ENCODE measurements around the gene CHD1L.
"Not testable (repeated sequence)": the region's sequence is repeated elsewhere in the genome, so short reads cannot be mapped to it uniquely, and the experiment has no call there.

The CHD1L gene

DNA sequence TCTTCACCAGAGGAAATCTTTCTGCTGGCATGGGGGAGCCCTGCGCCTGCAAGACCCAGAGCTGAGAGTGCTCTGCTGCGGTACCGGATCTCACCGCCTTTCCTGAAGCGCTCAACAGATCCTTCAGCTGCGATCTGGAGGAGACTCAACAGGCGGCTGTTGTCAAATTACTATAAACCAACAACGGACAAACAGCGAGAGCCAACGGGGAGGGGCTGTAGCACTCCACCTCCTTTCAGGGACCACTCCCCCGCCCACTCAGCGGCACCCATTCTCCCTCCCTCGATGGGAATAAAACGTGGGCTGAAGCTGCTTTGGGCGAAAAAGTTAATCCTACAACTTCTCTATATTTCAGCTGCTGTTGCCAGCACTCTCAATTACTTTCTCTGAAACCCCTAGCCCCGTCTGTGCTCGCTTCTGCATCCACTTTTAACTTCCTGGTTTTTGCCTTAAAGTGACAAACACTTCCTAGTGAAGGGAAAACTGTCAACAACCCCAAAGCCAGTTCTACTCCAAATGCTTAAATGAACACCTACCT, 17.2 kb upstream of the CHD1L start, which contains the start of gene FMO5:
TSS of gene FMO5 (minus strand) at position 147 of the 538 bp plus-strand sequence. CDS start 310 bp downstream, outside the sequence.
- H3K4me3 ChIP-seq (ENCODE audit: low read depth, low read length): peak within 1 kb of the TSS; percentile 39
- TF ChIP-seq, protein P1, sequence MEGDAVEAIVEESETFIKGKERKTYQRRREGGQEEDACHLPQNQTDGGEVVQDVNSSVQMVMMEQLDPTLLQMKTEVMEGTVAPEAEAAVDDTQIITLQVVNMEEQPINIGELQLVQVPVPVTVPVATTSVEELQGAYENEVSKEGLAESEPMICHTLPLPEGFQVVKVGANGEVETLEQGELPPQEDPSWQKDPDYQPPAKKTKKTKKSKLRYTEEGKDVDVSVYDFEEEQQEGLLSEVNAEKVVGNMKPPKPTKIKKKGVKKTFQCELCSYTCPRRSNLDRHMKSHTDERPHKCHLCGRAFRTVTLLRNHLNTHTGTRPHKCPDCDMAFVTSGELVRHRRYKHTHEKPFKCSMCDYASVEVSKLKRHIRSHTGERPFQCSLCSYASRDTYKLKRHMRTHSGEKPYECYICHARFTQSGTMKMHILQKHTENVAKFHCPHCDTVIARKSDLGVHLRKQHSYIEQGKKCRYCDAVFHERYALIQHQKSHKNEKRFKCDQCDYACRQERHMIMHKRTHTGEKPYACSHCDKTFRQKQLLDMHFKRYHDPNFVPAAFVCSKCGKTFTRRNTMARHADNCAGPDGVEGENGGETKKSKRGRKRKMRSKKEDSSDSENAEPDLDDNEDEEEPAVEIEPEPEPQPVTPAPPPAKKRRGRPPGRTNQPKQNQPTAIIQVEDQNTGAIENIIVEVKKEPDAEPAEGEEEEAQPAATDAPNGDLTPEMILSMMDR (IDR thresholded peaks at IDR 0.05; ENCODE audit: control insufficient read depth, extremely low read depth, insufficient read depth): no peak
- no peak for DNase-seq (ENCODE audit: low read depth)

DNA sequence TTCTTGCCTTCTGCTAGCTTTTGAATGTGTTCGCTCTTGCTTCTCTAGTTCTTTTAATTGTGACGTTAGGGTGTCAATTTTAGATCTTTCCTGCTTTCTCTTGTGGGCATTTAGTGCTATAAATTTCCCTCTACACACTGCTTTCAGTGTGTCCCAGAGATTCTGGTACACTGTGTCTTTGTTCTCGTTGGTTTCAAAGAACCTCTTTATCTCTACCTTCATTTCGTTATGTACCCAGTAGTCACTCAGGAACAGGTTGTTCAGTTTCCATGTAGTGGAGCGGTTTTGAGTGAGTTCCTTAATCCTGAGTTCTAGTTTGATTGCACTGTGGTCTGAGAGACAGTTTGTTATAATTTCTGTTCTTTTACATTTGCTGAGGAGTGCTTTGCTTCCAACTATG, 11.5 kb upstream of the CHD1L start:
- H3K4me3 ChIP-seq (ENCODE audit: low read depth, low read length): not testable (repeated sequence)

GRCh38 chr1:147233903-147234302, 8.6 kb upstream of the CHD1L start:
- not testable (repeated sequence) for DNase-seq (ENCODE audit: low read depth); H3K4me3 ChIP-seq (ENCODE audit: low read depth, low read length)

More for the DNA sequence above, 11.5 kb upstream of the CHD1L start:
- DNase-seq (ENCODE audit: low read depth): not testable (repeated sequence)

- H3K4me3 ChIP-seq (ENCODE audit: low read depth, low read length): no peak overlapping the region
- TF ChIP-seq, protein P1 (IDR thresholded peaks at IDR 0.05; ENCODE audit: control insufficient read depth, extremely low read depth, insufficient read depth): no peak
- DNase-seq (ENCODE audit: low read depth): no peak
These were observed 6.7 kb upstream of the CHD1L start for GRCh38 chr1:147235822-147236221.

DNA sequence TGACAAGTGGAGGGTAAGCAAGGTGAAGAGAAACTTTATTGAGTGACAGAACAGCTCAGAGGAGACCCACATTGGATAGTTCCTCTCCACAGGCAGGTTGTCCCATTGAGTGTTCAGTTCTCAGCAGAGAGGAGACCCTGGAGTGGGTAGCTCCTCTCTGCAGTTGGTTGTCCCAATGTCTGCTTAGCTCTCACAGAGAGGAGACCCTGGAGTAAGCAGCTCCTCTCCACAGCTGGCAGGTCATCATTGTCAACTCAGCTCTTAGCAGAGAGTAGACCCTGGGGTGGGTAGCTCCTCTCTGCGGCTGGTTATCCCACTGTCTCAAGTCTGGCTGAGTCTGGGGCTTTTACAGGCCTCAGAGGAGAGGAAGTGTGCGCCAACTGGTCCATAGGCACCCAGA, 6.0 kb upstream of the CHD1L start:
- DNase-seq (ENCODE audit: low read depth): no peak
- H3K4me3 ChIP-seq (ENCODE audit: low read depth, low read length): no peak overlapping the region
- TF ChIP-seq, protein P1 (IDR thresholded peaks at IDR 0.05; ENCODE audit: control insufficient read depth, extremely low read depth, insufficient read depth): no peak

DNA sequence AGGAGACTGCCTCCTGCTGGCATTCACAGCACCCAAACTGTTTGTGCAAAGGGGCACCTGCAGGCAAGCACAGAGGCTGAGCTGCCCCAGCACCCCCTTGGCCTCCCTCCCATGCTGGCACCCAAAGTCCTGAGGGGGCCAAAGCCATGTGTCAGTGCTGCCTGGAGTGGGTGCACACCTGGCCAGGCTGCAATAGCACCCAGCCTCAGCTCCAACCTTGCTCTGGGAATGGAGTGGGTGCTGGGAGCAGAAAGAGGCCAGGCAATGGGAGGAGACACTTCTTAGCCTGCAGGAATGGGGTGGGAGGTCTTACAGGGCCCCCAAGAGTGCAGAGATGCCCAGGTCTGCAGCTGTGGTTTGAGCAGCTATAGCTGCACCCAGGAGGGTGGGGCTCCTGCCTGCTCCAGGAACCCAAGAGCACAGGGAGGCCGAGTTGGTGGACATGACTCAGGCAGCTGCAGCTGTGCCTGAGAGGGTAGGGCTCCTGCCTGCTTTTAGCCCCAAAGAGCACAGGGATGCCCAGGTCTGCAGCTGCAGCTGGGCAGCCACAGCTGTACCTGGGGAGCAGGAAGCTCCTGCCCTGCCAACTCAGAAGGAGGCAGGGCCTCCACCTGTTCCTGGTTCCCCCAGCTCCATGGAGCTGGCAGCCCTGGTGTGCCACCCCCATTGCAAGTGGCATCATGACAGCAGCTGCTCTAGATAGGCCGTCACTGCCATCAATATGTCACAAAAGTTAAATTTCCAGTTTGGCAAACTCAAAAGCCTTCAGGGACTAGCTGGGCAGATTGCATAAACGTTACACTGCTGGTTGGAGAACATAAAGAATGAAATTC, 5.3 kb upstream of the CHD1L start:
- peak; percentile 40 for DNase-seq (ENCODE audit: low read depth)
- TF ChIP-seq, protein P1 (IDR thresholded peaks at IDR 0.05; ENCODE audit: control insufficient read depth, extremely low read depth, insufficient read depth): no peak
- H3K4me3 ChIP-seq (ENCODE audit: low read depth, low read length): no peak overlapping the region; the same call in 1 of the 2 replicates

DNA sequence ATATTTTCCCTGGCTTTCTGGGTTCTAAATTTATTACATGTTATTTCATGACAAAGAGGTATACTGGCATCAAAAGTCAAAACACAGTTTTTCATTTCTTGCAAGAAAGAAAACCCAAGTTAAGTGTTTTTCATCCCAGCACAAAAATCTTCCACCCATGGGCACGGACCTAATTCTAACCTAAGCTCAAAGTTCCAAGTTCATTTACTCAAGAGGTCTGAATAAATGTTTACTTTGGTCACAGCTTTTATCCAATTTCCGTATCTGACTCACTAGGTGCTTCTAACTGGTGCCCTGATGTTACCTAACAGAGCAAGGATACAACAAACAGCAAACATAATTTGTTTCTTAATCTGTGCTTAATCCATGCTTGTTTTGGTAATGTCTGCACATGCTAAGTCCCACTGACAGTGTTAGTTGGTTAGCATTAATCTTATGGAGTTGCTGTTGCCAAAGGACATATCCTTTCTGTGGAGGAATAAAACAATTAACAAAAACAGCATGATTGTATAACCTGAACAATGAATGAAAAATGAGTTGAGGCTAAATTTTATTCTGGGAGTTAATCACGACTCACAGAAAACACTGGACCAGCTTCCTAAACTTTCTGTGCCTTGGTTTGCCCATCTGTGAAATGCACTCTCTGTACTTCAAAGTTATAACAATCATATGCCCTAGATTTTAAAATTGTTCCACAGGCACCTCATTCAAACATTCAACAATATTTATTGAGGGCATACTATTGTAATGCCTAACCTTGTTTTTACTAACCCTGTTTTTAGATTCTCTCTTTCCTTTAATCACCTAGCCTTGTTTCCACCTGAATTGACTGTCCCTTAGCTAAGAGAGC, 4.2 kb upstream of the CHD1L start:
- H3K4me3 ChIP-seq (ENCODE audit: low read depth, low read length): no peak overlapping the region
- TF ChIP-seq, protein P1 (IDR thresholded peaks at IDR 0.05; ENCODE audit: control insufficient read depth, extremely low read depth, insufficient read depth): no peak
- DNase-seq (ENCODE audit: low read depth): peak; percentile 78

Data from LNCaP clone FGC (cell line).